Loucy (cell line): ENCODE measurements around the gene CTIF.

Experiments
- CTCF ChIP-seq: fragments of 200-600 bp; sonication (generic); conservative IDR thresholded peaks from 2 replicates; pipeline ENCODE4 v1.5.1; 2014; ENCODE audit warnings: mild to moderate bottlenecking, antibody characterized with exemption, low read length
- EZH2phosphoT487 ChIP-seq: fragments of 200-600 bp; IDR thresholded peaks from 2 replicates; pipeline ENCODE4 v1.6.1; 2018; ENCODE audit warnings: antibody characterized with exemption, mild to moderate bottlenecking, moderate library complexity, borderline replicate concordance

GRCh38 chr18:48766487-48766886, 227.7 kb downstream of the CTIF start:
- TF ChIP-seq CTCF: no peak
- no peak for TF ChIP-seq EZH2phosphoT487
